Brain microvascular endothelial cell (primary cell): ENCODE data around the gene RNF39.
"Not testable (repeated sequence)": the region's sequence is repeated elsewhere in the genome, so short reads cannot be mapped to it uniquely, and the experiment has no call there.

Experiments used
- DNase-seq: peaks from one replicate; pipeline ENCODE4 v3.0.0-alpha.2; 2020
- H3K27ac ChIP-seq: fragments of 250-450 bp; sonication (Bioruptor Pico); 2 replicates; pipeline ENCODE4 v1.5.1; 2020; ENCODE audit warnings: mild to moderate bottlenecking, moderate library complexity
- H3K27me3 ChIP-seq: fragments of 250-450 bp; sonication (Bioruptor Pico); replicated peaks from 2 replicates; pipeline ENCODE4 v1.5.1; 2020; ENCODE audit warnings: mild to moderate bottlenecking
- H3K36me3 ChIP-seq: fragments of 250-450 bp; sonication (Bioruptor Pico); replicated peaks from 2 replicates; pipeline ENCODE4 v1.5.1; 2020; ENCODE audit warnings: mild to moderate bottlenecking
- H3K4me3 ChIP-seq: 2 replicates; pipeline ENCODE4 v1.5.1; 2011; ENCODE audit warnings: low read depth, mild to moderate bottlenecking, control low read depth, low read length, moderate library complexity
- in situ Hi-C: cut with HindIII; loops from 2 replicates; pipeline ENCODE4 v1.10.0; 2017; ENCODE audit warnings: low sequenced_read_pairs, low pct_ligation_motif_present
- TF ChIP-seq, protein P1 (sequence below): IDR thresholded peaks from 2 replicates; pipeline ENCODE4 v1.5.1; 2011; ENCODE audit warnings: low read depth, mild to moderate bottlenecking, moderate library complexity, low read length, control low read depth, inconsistent platforms; ENCODE audit errors: missing control alignments

Gene RNF39

DNA sequence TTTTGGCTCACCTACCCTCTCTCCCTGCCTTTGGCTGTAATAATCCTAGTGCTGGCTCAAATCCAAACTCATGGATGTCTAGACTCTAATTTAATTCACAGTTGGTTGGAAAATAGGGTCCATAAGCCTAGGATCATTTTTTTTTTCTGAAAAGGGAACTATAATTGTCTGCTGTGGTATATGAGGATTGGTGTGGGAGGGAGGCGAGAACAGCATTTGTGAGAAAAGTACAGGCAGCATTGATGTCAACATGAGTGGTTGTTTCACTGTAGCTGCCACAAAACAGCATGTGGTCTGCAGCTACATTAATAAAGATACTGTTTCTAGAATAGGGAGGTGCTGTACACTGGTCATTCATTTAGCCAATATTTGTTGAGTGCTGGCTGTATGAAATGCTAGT lies 33.1 kb downstream of the RNF39 start:
- DNase-seq: no peak
- TF ChIP-seq, protein P1, sequence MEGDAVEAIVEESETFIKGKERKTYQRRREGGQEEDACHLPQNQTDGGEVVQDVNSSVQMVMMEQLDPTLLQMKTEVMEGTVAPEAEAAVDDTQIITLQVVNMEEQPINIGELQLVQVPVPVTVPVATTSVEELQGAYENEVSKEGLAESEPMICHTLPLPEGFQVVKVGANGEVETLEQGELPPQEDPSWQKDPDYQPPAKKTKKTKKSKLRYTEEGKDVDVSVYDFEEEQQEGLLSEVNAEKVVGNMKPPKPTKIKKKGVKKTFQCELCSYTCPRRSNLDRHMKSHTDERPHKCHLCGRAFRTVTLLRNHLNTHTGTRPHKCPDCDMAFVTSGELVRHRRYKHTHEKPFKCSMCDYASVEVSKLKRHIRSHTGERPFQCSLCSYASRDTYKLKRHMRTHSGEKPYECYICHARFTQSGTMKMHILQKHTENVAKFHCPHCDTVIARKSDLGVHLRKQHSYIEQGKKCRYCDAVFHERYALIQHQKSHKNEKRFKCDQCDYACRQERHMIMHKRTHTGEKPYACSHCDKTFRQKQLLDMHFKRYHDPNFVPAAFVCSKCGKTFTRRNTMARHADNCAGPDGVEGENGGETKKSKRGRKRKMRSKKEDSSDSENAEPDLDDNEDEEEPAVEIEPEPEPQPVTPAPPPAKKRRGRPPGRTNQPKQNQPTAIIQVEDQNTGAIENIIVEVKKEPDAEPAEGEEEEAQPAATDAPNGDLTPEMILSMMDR: no peak
- H3K27ac ChIP-seq: no peak overlapping the region
- H3K4me3 ChIP-seq: no peak overlapping the region
- no peaks in the 10 kb centered on the region for H3K27me3 ChIP-seq
- in situ Hi-C loops: no loop called here
- H3K36me3 ChIP-seq: no peaks in the 10 kb centered on the region

DNA sequence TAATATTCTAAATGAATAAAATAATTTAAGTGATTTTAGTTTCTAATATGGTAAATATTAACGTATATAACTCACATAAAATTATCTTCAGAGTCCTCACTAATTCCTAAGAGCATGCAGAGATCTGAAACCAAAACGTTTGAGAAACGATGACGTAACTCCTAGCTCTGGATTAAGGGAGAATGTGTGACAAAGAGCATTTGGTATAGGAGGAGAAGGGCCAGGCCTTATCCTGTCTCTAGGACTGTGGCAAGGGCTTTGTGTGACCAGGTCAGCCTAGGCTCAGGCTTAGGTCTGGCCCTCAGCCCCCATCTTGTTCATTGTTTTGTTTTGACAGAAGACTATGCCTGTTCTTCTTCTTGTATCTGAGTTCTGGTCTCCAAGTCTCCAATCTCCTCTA lies 33.7 kb downstream of the RNF39 start:
- DNase-seq: no peak
- no peak overlapping the region for H3K27ac ChIP-seq

DNA sequence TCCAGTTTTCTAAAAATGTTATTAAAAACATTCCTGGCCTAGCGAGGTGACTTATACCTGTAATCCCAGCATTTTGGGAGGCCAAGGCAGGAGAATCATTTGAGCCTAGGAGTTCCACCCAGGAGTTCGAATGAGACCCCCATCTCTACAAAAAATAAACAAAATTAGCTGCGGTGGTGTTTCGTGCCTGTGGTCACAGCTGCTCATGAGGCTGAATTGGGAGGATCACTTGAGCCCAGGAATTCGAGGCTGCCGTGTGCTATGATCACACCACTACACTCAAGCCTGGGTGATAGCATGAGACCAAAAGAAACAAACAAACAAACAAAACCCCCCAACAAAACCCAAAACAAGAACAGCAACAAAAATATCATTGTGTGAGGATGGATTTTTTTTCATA lies 34.3 kb downstream of the RNF39 start:
- in situ Hi-C loops: no loop called here
- no peak overlapping the region for H3K4me3 ChIP-seq
- no peaks in the 10 kb centered on the region for H3K27me3 ChIP-seq
- H3K36me3 ChIP-seq: no peaks in the 10 kb centered on the region
- H3K27ac ChIP-seq: no peak overlapping the region
- DNase-seq: no peak
- TF ChIP-seq, protein P1: no peak

More for the DNA sequence above, 33.7 kb downstream of the RNF39 start:
- in situ Hi-C loops: no loop called here
- TF ChIP-seq, protein P1: no peak
- Histone ChIP-seq H3K36me3 (no peaks in the 10 kb centered on the region), H3K27me3 (no peaks in the 10 kb centered on the region), H3K4me3 (no peak overlapping the region)

DNA sequence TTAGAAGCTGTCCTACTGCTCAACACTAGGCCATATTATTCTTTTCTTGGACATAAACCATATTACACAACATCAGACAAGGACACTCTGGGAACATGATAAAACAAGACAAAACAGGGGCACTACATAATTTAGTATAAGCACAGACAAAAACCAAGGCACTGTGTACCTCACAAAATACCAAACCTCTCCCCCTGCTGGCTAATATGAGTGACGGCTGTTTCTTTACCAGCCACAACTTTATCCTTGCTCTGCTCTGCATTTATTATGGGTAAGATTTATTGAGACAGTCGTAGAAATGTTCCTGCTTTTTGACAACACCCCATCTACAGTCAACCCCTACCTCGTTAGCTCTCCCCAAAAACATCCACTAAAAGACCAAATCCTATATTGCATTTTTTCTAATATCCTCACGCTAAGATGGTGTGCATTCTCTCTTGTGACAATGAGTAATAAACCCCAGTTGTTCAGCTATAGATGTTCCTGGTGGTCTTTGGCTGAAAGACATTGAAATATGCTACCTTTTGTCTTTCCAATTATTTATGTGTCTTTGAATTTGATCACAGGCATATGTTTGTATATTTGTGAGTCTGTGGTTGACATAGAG lies 38.3 kb downstream of the RNF39 start:
- in situ Hi-C loops: no loop called here
- Histone ChIP-seq H3K36me3 (no peaks in the 10 kb centered on the region), H3K27me3 (no peaks in the 10 kb centered on the region), H3K4me3 (no peak overlapping the region), H3K27ac (no peak overlapping the region)
- TF ChIP-seq, protein P1: peak; percentile 72
- DNase-seq: peak; percentile 18

DNA sequence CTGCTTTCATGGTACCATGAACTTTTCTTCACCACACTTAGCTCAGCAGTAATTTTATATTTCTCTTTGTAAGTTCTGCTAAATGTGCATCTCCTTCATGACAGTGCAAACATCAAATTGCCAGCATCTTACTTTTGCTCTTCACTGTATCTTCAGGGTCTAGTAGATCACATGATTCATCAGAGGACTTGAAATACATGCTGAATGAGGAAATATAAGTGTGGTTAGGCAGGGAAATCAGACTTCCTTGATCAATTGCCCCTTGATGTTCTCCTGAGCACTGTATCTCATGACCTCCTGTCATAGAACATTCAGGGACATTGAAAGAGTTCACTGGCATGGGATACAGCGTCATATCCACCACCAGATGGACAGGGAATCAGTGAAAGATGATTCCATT lies 39.8 kb downstream of the RNF39 start:
- DNase-seq: no peak
- Histone ChIP-seq H3K36me3 (no peaks in the 10 kb centered on the region), H3K27me3 (no peaks in the 10 kb centered on the region), H3K27ac (no peak overlapping the region), H3K4me3 (no peak overlapping the region)
- in situ Hi-C loops: no loop called here
- TF ChIP-seq, protein P1: no peak

DNA sequence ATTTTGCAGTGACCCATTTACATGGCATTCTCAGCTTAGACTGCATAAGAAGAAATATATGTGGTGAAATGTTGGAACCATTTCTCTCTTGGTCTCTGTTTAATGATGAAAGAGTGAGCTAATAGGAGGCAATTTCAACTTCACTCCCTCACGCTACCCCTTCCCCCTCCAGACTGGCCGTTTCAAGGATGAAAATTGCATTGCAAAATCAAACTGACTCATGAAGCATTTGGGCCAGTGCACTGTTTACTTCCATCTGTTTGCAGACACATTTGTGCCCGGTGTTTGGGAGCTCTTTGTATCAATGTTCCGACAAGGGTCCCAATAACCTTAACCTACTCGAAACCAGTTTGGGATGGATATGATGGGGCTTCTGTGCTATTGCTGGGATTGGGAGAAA lies 42.1 kb downstream of the RNF39 start:
- H3K27me3 ChIP-seq, DNase-seq, H3K4me3 ChIP-seq, H3K27ac ChIP-seq, in situ Hi-C loops, H3K36me3 ChIP-seq: not testable (repeated sequence)
